Activated gamma-delta T cell treated with anti-CD3 and anti-CD28 coated beads, Interleukin-2, amount 50 U/mL, for 16 hours (primary cell): ENCODE data around the gene JUND.
A peak's percentile ranks its signal among the peaks of the same experiment; 100 is the strongest.

Source experiments
- DNase-seq: peaks from one replicate; pipeline ENCODE4 v3.0.0-alpha.2; 2020; ENCODE audit warnings: low read depth

Gene JUND

GRCh38 chr19:18308051-18308947, 26.9 kb upstream of the JUND start:
- no peak for DNase-seq

- no peak for DNase-seq
These were observed 25.9 kb upstream of the JUND start for GRCh38 chr19:18307271-18307681.

GRCh38 chr19:18306888-18307260, 25.5 kb upstream of the JUND start:
- DNase-seq = no peak

- DNase-seq = no peak
These were observed 24.9 kb upstream of the JUND start for GRCh38 chr19:18306209-18306887.

GRCh38 chr19:18304458-18305310, 23.3 kb upstream of the JUND start:
- DNase-seq = peak; percentile 82

GRCh38 chr19:18304208-18304457, 22.7 kb upstream of the JUND start:
- no peak for DNase-seq

GRCh38 chr19:18301718-18302111, 20.3 kb upstream of the JUND start:
- DNase-seq = no peak

GRCh38 chr19:18300930-18301717, 19.7 kb upstream of the JUND start:
- DNase-seq = no peak

GRCh38 chr19:18299654-18300053, 18.2 kb upstream of the JUND start:
- DNase-seq = no peak

- no peak for DNase-seq
These were observed 17.2 kb upstream of the JUND start for GRCh38 chr19:18298601-18299000.

GRCh38 chr19:18297308-18297707, 15.9 kb upstream of the JUND start:
- DNase-seq = no peak

- no peak for DNase-seq
These were observed 13.6 kb upstream of the JUND start for GRCh38 chr19:18295034-18295451.

GRCh38 chr19:18294467-18294864, 13.0 kb upstream of the JUND start:
- peak; percentile 87 for DNase-seq

- no peak for DNase-seq
These were observed 12.4 kb upstream of the JUND start for GRCh38 chr19:18293642-18294466.

- no peak for DNase-seq
These were observed 11.6 kb upstream of the JUND start for GRCh38 chr19:18292810-18293641.

GRCh38 chr19:18292462-18292809, 11.0 kb upstream of the JUND start:
- peak; percentile 17 for DNase-seq

- DNase-seq = peak; percentile 72
These were observed 10.4 kb upstream of the JUND start for GRCh38 chr19:18291590-18292461.

- no peak for DNase-seq
These were observed 9.7 kb upstream of the JUND start for GRCh38 chr19:18291019-18291524.
